Hindlimb muscle (tissue), 1 donor: ENCODE data around the gene ZNF580. TPM values are rescaled to one million over a fixed set of nuclear protein-coding genes. Genes with fewer than 3 reads are reported as not detected.
A peak's percentile ranks its signal among the peaks of the same experiment; 100 is the strongest.

Experiments used
- DNase-seq: peaks from one replicate; pipeline ENCODE4 v3.0.0-alpha.2; 2013
- polyA plus RNA-seq: library from polyadenylated mRNA; unstranded; fragments of 120-200 nt; gene quantifications from one replicate; pipeline ENCODE4 v1.2.1, GENCODE V29; 2013; ENCODE audit not compliant: insufficient read length

Gene ZNF580
- polyA plus RNA-seq, 1 donor, result 26.0 TPM

DNA sequence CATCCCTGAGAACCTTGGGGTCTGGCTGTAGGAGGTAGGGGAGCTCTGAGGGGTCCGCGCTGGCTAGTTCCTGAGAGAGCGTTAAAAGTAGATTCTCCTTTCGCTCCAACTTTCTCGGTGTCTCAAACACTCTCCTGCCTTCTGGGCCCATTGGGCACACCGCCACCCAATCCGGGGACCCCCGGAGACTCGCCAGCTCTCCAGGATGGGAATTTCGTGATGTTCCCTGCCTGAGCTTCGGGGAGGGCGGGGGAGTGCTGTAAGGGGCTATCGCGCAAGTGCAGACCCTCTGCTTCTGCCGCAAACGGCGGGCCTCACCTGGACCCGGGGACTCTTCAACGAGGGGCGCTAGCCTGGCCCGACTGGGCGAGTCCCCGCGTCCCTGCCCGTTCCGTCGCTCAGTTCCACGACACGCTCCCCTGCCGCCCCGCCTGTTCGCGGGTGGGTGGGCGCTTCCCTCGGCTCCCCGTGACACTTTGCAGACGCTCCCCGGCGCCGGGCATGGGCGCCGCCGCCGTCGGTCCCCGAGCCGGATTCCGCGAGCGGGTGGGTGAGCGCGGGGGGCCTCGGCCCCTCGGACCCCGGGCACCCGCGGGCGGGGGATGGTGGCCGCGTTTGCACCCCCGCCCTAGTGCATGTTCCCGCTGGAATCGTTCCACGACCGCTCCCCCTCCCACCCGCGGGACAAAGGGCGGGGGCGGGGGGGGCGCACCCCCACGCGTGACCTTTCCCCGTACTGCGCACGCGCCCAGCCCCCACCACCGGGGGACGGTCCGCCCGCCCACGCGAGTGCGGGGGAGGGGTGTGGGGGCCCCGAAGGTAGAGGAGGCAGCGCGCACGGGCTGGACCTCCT lies 7.2 kb downstream of the ZNF580 start, which contains the start of gene CCDC106:
TSS of gene CCDC106 (plus strand) at position 481 of the 853 bp plus-strand sequence. CDS start 835 bp downstream, outside the sequence.
- DNase-seq, result peak; percentile 83

DNA sequence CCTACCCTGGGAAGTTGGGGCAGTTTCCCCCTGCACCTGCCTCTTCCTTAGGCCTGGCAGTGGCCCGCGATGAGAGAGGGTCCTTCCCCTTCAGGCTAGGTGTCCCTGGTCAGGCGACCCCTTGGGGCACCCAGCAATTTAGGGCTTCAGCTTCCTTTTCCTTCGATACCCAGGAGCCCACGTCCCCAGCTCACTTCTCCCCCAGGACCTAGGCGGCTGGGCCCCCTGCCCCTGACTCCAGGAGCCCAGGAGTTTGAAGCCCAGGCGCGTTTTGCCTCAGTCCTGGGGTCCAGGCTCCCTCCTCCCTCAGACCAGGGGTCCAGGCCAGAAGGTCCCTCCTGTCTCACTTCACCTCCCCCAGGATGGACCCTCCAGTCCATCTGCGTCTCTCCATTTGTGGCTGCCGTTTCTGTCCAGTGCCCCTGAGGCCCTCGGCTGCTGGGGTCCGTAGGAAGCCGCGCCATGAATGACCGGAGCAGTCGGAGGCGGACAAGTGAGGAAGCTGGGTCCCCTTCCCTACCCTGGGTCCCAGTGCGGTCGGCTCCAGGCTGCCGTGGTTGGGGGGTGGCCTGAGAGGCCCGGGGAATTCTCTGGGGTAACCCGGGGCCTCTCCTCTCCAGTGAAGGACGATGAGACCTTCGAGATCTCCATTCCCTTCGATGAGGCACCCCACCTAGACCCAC lies 7.9 kb downstream of the ZNF580 start:
- DNase-seq, result no peak

DNA sequence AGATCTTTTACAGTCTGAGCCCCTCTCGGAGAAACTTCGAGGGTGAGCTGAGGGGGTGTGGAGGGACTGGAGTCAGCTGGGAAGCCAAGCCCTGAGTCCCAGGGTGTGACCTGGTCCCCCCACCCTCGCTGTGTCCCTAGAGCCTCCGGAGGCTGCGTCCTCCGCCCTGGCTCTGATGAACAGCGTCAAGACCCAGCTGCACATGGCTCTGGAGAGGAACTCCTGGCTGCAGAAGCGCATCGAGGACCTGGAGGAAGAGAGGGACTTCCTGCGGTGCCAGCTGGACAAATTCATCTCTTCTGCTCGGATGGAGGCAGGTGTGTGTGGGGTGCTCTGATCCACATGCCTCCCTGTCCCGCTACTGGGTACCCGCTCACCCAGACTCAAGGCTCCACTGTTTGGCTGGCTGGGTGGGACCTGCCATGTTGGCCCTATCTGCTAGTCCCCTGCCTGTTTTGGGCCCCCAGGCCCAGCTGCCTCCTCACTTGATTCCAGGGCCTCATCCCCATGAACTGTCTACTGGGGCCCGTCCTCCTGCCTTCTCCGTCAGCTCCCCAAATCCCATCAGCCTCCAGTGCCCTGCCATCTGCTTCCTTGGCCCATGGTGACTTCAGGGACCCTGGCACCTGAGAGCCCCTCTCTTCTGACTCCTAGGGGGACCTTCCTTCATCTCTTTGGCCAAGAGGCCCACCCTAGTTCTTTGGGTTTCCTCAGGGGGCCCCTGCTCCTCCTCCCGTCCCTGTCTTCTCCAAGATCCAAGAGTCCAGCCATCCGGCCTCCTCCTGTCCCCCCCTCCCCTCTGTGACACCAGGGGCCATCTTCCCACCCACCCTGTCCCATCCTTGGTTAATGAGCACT lies 8.7 kb downstream of the ZNF580 start:
- DNase-seq, result no peak

DNA sequence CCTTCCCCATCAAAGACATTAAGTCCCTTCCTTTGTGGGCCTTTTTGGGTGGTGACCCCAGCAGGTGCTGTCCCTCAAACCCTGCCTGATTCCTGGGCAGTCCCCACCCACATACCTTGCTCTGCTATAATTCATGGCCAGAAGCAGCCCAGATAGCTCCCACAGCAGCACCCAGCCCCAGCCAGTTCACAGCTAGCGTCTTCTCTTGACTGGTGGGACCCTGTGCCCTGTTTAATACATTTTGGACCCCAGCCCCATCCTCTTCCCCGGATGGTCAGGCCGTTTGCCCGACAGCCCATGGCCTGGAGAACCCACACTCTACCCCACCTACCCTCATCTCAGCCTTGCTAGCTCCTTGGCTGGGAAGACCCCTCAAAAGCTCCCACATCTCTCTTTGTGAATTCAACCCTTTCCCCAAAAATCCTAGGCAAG lies 9.3 kb downstream of the ZNF580 start:
- no peak for DNase-seq

DNA sequence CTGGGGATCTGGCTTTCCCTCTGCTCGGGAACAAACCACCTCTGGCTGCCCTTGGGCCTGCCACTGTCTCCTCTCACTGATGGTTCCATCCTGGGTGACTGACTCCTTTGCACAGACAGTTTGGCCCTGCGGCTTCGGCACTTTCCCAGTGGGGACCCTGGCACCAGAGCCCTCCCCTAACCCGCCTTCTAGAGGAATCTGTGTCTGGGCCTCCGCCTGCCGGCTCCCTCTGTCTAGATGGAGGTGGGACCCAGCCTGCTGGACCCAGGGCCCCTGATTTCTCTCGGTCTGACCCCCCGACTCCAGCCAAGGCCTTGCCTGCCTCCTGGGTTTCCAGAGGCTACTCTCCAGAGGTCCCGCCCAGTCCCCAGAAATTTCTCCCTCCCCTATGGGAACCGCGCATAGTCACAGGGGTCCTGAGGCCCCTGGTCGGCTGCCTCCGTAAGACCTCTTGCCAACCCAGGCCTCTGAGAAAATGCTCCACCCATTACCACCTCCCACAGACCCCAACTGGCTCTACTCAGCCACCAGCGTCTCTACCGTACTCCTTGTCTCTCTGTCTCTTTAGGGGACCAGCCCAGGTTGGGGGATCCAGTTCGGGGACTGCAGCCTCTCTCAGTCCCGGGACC lies 9.9 kb downstream of the ZNF580 start:
- DNase-seq, result no peak

DNA sequence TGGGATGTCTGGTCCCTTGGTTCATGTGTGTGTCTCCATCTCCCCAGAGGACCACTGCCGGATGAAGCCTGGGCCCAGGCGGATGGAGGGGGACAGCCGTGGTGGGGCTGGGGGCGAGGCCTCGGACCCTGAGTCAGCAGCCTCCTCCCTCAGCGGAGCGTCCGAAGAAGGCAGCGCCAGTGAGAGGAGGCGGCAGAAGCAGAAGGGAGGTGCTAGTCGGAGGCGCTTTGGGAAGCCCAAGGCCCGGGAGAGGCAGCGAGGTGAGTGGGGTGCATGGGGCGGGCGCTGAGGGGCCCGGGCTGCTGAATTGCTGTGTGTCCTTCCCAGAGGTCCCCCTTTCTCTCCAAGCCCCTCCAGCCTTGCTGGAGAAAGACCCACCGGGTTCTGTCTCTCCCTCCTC lies 10.4 kb downstream of the ZNF580 start:
- no peak for DNase-seq

DNA sequence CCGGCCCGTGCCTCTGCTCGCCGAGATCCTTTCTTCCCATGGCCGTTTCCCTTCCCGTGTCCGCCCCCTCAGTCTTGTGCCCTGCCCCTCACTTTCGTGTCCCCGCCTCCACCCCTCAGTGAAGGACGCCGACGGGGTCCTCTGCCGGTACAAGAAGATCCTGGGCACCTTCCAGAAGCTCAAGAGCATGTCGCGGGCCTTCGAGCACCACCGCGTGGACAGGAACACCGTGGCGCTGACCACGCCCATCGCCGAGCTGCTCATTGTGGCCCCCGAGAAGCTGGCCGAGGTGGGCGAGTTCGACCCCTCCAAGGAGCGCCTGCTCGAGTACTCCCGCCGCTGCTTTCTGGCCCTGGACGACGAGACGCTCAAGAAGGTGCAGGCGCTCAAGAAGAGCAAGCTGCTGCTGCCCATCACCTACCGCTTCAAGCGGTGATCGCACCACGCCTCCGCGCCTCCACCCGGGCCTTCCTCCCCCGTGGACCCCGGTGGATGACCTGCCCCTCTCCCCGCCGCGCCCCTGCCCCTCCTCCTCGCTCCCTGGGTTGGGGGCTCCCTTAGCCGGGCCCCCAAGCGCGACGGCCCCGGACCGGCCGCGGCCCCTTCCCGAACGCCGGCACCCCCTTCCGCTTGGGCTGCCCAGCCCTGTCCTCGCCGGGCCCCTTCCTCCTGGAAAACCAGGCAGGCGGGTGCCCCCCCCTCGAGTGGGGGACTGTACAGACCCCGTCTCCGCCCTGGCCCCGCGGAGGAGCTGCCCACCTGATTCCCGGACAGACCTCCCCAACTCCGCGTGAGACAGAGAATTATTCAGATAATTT lies 11.7 kb downstream of the ZNF580 start:
- DNase-seq, result no peak

DNA sequence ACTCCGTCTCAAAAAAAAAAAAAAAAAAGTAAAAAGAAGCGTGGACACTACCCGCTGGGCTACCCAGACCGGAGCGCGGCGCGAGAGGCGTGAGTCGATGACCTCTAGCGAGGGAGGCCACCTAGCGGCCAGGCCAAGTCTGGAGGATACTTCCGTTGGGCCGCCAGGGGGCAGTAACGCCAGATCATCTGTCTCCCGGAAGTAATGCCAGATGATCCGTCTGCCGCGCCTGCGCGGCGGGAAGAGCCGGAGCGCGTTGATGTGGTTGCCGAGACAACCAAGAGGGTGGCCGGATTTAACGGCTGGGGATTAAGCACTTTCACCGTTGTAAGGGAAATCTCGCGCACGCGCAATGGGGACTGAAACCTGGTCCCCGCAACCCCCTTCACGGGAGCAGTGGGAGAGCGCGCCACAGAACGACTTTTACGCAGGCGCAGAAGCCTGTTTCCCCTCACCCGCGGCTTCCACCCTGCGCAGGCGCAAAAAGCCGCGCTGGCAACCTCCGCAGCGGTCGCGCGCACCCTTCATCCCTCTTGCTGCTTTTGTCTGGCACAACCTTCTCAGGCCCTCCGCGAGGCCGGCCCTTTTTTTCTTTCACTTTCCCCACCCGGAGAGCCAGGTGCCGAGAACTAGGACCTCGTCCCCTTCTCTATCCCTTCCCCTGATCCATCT lies 13.0 kb downstream of the ZNF580 start:
- DNase-seq, result peak; percentile 100

DNA sequence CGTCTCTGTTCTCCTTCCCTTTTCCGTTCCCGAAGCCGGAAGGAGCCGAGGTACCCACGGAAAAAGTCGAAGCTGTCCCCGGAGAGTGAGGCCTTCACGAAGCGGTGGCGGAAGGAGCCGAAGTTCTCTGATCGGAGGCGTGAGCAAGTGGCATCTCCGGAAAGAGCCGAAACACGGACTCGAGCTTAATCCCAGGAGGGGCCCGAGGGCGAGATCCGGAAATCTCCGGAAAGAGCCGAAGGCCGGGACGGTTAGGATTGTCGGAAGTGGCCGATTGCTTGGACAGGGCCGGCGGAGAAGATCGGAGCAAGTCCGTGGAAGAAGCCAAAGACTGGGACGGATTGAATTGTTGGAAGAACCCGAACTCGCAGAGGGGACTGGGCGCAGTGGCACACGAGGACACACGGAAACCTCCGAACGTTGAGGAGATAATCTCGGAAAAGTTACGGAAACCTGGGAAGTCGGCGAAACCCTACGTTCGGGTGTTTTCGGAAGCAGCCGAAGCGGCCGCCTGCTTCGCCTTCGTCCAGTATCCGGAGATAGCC lies 13.6 kb downstream of the ZNF580 start:
- peak; percentile 100 for DNase-seq

DNA sequence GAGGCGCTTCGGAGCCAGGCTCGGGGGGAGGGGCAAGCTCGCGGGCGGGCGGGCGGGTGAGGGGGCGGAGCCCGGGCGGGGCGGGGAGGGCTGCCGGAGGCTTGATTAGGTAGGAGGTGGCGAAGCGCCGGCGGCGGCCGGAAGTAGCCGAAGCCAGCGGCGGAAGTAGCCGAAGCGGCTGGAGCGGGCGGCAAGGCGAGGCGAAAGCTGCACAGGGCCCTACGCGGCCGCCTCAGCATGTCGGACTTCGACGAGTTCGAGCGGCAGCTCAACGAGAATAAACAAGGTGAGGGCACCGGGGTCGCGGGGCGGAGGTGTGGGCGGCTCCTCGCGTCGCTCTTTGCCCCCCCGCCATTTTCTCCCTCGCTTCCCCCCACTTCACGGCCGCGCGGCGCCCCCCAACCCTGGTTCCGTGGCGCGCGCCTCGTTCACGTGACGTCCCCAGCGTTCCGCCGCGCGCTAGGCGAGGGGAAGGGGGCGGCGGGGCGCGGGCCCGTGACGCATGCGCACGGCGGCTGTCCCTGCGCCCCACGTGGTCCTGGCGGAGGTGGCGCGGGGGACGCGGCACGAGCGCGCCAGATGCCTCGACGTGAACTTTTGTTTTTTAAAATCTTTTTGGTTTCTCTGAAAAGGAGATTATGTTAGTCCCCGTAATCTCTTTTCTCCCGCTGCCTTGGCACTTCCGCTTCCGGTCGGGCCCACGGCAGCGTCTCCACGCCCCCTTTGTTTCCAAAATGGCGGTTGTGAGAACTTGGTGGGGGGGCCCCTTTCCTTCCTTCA lies 14.3 kb downstream of the ZNF580 start, which contains the start of gene U2AF2:
TSS of gene U2AF2 (plus strand) at position 168 of the 780 bp plus-strand sequence. CDS start at position 238, 70 bp downstream.
- peak; percentile 83 for DNase-seq

DNA sequence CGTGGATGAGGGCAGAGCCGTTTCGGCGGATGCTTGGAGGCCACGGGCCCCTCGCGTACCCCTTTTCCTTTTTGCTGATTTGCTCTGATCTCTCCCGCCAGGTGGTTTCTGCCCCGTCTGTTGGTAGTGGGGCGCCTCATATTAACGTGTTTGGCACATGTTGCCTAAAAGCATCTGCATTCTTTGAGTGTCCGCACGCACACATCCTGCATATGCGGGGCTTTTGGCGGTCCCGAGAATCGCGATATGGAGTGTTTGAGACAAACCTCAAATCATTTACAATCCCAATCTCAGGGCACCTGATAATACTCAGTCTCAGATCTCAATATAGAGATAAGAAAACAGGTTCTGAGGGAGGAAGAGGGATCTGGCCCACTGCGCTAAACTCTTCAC lies 14.8 kb downstream of the ZNF580 start:
- DNase-seq, result no peak

DNA sequence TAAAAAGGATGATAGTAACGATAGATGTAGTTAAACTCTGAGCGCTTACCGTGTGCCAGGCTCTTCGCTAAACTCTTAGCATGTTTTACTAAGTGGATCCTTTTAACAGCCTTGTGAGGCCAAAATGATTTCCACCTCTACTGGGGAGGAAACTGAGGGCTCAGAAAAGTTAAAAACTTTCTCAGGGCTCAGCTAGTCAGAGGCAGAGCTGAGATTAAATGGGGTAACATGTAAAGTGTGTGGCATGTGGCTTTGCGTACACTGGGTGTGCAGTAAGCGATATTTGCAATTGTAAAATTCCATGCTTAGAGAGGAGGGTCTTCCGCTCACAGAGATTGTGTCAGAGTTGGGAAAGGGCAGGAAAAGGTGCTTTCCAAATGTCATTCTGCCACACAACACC lies 15.8 kb downstream of the ZNF580 start:
- no peak for DNase-seq

DNA sequence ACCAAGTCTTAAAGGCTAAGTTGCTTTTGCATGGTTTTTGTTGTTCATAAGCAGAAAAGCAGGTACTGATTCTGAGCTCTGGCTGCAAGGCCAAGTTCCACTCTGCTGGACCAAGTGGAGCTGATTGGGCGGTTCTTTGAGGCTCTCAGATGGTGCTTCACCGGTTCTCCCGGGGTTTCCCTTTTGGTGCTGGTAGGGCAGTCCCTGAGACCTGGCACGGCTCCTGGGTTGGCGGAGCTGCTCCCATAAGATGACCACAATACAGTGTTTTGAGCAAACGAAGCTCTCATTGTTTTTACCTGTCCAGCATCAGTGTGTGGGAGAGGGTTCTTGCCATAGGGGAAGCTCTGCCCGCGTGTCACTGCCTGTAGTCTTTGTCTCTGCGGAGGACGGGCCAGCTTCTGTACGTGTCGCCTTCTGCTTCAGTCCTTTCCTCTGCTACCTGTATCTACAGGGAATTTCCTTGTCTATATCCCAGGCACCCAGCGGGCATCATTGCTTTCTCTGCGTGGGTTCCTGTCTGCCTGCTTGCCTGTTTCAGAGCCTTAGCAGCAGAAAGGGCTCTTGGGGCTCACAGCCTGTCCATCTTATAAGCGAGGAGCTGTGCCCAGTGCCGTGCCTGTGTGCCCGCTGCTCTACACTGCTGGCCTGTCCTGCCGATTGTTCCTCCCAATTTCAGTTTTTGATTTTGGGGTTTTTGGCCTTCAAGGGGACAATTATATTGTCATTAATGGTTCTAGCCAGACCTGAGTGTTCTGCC lies 16.4 kb downstream of the ZNF580 start:
- no peak for DNase-seq

DNA sequence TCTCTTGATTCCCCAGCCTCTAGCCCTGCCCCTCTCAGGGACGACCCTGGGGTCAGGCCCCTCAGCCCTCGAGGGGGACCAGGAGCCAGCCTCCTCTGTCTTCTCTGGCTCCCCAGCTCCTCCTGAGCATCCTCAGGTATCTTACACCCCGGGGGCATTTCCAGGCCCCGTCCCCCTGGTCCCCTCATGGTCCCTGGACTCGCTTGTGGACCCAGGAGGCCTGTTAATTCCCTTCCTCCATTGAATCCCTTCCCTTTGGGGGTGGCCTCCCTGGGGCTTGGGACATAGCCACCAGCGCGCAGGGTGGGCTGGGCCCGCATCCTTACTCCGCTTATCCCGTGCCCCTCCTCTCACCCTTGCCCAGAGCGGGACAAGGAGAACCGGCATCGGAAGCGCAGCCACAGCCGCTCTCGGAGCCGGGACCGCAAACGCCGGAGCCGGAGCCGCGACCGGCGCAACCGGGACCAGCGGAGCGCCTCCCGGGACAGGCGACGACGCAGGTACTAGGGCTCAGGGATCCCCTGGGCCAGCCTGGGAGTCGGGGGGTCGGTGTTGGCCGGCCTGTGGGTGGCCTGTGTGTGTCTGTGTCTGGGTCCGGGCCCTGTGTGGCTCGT lies 18.2 kb downstream of the ZNF580 start:
- no peak for DNase-seq

DNA sequence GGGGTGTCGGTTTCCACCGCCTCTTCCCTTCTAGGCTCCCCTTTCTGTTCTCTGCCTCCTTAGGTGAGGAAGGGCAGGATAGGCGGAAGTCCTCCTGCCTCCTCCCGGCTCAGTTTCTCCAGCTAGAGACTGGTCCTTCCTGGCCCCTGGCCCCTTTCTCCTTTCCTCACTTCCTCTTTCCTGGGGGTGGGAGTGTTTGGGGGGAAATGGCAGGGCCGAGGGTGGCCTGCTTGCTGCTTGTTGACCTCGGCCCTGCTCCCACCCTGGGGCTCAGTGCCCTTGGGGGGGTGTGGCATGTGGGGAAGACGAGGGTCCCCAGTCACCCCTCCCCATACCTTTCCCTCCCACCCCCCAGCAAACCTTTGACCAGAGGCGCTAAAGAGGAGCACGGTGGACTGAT lies 19.0 kb downstream of the ZNF580 start:
- no peak for DNase-seq

DNA sequence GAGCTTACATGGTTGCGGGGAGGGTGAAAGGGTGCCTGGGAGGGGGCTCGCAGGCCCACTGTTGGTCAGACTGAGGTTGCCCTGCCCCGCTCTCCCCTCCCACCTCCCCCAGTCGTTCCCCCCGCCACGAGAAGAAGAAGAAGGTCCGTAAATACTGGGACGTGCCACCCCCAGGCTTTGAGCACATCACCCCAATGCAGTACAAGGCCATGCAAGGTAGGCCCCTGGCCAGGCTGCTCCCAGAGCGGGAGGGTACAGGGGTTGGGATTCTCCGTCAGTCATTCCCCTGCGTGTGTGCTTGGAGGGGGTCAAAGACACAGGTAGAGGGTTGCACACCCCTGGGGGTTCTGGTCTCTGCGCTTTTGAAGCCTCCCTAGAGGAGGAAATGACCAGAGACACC lies 19.6 kb downstream of the ZNF580 start:
- no peak for DNase-seq

DNA sequence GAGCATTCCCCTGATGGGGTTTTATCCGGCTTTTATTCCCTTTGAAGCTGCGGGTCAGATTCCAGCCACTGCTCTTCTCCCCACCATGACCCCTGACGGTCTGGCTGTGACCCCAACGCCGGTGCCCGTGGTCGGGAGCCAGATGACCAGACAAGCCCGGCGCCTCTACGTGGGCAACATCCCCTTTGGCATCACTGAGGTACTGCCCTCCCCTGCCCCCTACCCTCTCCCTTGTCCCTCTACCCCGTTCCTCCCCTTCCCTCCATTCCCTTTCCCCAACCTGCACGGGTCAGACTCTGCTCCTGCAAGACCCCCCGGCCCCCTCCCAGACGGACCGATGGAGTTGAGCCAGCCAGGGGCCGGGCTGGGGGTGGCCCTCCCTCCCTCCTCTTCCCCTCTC lies 20.2 kb downstream of the ZNF580 start:
- DNase-seq, result no peak

DNA sequence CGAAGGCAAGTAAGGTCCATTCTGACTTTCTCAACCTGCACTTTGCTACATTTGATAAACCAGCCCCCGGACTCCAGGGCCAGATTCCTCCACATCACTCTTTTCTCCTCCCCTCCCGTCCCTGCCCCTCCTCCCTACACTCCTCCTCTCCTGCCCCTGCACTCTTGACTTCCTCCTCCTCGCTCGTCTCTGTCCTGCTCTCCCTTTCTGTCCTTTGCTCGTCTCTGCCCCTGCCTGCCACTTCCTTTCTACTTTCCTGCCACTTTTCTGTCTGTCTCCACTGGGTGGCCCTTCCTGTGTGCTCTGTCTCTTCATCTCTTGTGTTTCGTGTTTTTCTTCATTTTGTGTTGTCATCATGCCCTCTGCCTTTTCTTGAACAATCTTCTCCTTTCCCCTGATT lies 21.0 kb downstream of the ZNF580 start:
- DNase-seq, result no peak
